H1 (cell line): ENCODE results near the gene EIF2S1. TPM values are rescaled to one million over a fixed set of nuclear protein-coding genes. Genes with fewer than 3 reads are reported as not detected.

Experiments
- BRCA1 ChIP-seq: IDR thresholded peaks from 2 replicates; pipeline ENCODE4 v1.6.1; 2012; ENCODE audit warnings: low read depth, low read length, improper control_type of control experiment
- CREB1 ChIP-seq: IDR thresholded peaks from 2 replicates; pipeline ENCODE4 v1.6.1; 2012; ENCODE audit warnings: inconsistent platforms
- JUN ChIP-seq: IDR thresholded peaks from 2 replicates; pipeline ENCODE4 v1.6.1; 2011; ENCODE audit warnings: low read depth, mild to moderate bottlenecking, improper control_type of control experiment, low read length
- RFX5 ChIP-seq: IDR thresholded peaks from 2 replicates; pipeline ENCODE4 v1.6.1; 2011; ENCODE audit warnings: low read depth, low read length, improper control_type of control experiment, borderline replicate concordance
- SIN3A ChIP-seq, 2 experiments: IDR thresholded peaks in 1 of 2; conservative IDR thresholded peaks in 1 of 2; 2 replicates each; pipeline ENCODE4 v1.6.1; 2011 to 2012; ENCODE audit warnings: low read length in 2 of 2, improper control_type of control experiment in 1 of 2, low read depth in 1 of 2, mild to moderate bottlenecking in 1 of 2
- polyA plus RNA-seq, 7 experiments: library from polyadenylated mRNA; depleted of rRNA in 3 of 7; stranded (reverse) in 5 of 7; unstranded in 2 of 7; fragments of >200 nt in 5 of 7; fragments of 200-250 nt in 2 of 7; gene quantifications; 1 replicate in 5 of 7; 2 replicates in 1 of 7; 4 replicates in 1 of 7; pipeline versions ENCODE4 v1.2.1 to v1.2.3, GENCODE V29; 2011 to 2013; ENCODE audit warnings: missing spikeins in 2 of 7, mixed read lengths in 2 of 7
- total RNA-seq: library from RNA; stranded (reverse); fragmentation: NEBNext Ultra II Directional; extraction: Animal tissue kit (Norgen Biotek cat#: 25700); gene quantifications from 2 replicates; pipeline ENCODE4 v1.2.1, GENCODE V29; 2021
- TF ChIP-seq, protein P1 (sequence below): fragments of 300-600 bp; sonication (generic); IDR thresholded peaks from 2 replicates; pipeline ENCODE4 v1.7.1; 2012; ENCODE audit warnings: low read length, moderate library complexity, mild to moderate bottlenecking, inconsistent platforms; ENCODE audit not compliant: insufficient replicate concordance

The EIF2S1 gene
- total and polyA plus RNA-seq, 2 of the 8 experiments (the other 6 are each of a cell fraction or from before 2014, with no cell fraction given) = 35.1 to 146 TPM

DNA sequence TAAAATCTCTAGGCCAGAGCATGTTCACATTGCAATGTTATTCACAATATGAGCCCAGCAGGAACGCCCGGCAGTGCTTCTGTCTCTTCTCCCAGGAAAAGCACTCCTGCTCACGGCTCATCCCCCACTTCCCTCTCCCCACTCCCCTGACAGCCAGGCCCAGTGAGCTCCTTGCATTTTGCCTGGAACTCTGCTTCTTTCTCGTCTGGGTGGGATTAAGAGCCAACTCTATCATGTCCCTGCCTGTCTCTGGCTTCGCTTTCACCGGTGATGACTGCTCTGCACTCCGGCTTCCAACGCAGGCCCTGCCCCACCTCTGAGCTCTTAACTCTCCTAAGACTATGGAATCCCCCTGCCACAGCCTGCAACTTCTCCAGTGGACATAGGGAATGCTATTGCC, 49.3 kb downstream of the EIF2S1 start (continued):
- TF ChIP-seq, protein P1, sequence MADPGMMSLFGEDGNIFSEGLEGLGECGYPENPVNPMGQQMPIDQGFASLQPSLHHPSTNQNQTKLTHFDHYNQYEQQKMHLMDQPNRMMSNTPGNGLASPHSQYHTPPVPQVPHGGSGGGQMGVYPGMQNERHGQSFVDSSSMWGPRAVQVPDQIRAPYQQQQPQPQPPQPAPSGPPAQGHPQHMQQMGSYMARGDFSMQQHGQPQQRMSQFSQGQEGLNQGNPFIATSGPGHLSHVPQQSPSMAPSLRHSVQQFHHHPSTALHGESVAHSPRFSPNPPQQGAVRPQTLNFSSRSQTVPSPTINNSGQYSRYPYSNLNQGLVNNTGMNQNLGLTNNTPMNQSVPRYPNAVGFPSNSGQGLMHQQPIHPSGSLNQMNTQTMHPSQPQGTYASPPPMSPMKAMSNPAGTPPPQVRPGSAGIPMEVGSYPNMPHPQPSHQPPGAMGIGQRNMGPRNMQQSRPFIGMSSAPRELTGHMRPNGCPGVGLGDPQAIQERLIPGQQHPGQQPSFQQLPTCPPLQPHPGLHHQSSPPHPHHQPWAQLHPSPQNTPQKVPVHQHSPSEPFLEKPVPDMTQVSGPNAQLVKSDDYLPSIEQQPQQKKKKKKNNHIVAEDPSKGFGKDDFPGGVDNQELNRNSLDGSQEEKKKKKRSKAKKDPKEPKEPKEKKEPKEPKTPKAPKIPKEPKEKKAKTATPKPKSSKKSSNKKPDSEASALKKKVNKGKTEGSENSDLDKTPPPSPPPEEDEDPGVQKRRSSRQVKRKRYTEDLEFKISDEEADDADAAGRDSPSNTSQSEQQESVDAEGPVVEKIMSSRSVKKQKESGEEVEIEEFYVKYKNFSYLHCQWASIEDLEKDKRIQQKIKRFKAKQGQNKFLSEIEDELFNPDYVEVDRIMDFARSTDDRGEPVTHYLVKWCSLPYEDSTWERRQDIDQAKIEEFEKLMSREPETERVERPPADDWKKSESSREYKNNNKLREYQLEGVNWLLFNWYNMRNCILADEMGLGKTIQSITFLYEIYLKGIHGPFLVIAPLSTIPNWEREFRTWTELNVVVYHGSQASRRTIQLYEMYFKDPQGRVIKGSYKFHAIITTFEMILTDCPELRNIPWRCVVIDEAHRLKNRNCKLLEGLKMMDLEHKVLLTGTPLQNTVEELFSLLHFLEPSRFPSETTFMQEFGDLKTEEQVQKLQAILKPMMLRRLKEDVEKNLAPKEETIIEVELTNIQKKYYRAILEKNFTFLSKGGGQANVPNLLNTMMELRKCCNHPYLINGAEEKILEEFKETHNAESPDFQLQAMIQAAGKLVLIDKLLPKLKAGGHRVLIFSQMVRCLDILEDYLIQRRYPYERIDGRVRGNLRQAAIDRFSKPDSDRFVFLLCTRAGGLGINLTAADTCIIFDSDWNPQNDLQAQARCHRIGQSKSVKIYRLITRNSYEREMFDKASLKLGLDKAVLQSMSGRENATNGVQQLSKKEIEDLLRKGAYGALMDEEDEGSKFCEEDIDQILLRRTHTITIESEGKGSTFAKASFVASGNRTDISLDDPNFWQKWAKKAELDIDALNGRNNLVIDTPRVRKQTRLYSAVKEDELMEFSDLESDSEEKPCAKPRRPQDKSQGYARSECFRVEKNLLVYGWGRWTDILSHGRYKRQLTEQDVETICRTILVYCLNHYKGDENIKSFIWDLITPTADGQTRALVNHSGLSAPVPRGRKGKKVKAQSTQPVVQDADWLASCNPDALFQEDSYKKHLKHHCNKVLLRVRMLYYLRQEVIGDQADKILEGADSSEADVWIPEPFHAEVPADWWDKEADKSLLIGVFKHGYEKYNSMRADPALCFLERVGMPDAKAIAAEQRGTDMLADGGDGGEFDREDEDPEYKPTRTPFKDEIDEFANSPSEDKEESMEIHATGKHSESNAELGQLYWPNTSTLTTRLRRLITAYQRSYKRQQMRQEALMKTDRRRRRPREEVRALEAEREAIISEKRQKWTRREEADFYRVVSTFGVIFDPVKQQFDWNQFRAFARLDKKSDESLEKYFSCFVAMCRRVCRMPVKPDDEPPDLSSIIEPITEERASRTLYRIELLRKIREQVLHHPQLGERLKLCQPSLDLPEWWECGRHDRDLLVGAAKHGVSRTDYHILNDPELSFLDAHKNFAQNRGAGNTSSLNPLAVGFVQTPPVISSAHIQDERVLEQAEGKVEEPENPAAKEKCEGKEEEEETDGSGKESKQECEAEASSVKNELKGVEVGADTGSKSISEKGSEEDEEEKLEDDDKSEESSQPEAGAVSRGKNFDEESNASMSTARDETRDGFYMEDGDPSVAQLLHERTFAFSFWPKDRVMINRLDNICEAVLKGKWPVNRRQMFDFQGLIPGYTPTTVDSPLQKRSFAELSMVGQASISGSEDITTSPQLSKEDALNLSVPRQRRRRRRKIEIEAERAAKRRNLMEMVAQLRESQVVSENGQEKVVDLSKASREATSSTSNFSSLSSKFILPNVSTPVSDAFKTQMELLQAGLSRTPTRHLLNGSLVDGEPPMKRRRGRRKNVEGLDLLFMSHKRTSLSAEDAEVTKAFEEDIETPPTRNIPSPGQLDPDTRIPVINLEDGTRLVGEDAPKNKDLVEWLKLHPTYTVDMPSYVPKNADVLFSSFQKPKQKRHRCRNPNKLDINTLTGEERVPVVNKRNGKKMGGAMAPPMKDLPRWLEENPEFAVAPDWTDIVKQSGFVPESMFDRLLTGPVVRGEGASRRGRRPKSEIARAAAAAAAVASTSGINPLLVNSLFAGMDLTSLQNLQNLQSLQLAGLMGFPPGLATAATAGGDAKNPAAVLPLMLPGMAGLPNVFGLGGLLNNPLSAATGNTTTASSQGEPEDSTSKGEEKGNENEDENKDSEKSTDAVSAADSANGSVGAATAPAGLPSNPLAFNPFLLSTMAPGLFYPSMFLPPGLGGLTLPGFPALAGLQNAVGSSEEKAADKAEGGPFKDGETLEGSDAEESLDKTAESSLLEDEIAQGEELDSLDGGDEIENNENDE = no peak
- TF ChIP-seq SIN3A (conservative IDR thresholded peaks at IDR 0.05 in 1 of 2, IDR thresholded peaks at IDR 0.05 in 1 of 2; ENCODE audit: low read depth in 1 of 2, low read length in 2 of 2) (no peak), RFX5 (no peak), BRCA1 (no peak), CREB1 (no peak), JUN (no peak)
- TF ChIP-seq, all 59 proteins: peak for 0
